ENCODE measurements around the gene CYB5B.

Gene CYB5B

GRCh38 chr16:69485816-69486215 is 61.4 kb downstream of the CYB5B start:
- no peak for DNase-seq (ENCODE audit: low read depth in 2 of 2)

DNA sequence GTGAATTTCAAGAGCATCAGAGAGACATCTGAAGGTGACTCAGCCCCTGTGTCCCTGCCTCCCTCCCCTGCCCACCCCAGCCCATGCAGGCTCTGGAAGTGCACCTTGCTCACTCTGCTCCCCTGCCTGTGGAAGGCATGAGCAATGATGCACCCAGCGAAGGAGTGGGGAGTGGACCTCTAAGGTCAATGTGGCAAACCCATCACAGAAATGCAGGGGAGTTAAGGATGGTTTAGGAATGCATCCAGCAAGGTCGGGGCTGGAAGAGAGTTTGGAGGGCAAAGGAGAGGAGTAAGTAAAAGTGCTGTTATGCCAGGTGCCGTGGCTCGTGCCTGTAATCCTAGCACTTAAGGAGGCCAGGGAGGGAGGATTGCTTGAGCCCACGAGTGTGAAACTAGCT is 61.9 kb downstream of the CYB5B start:
- no peak for DNase-seq (ENCODE audit: low read depth in 2 of 2)

GRCh38 chr16:69486724-69487123 is 62.3 kb downstream of the CYB5B start:
- DNase-seq (ENCODE audit: low read depth in 2 of 2), result no peak

DNA sequence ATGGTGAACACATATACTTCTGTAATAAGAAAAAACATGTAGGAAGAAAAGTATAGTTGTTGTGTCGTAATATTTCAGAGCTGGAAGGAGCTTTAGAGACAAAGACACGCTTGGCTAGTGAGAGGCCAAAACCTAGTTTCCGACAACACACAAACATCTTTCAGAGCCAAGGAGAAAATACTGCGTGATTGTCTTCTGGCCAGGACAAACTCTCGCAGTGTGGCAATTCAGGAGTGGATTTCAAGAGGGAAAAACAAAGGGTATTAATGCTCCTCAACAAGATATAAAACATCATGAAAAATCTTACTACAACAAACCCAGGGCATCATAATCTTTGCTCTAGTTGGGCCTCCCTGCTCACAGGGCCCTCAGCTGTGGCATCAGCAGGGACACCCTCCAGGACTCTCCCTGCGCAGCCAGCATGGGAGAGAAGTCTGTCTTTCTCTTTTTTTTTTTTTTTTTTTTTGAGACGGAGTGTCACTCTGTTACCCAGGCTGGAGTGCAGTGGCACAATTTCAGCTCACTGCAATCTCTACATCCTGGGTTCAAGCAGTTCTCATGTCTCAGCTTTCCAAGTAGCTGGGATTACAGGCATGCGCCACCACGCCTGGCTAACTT is 66.4 kb downstream of the CYB5B start:
- DNase-seq (ENCODE audit: low read depth in 2 of 2), result no peak

DNA sequence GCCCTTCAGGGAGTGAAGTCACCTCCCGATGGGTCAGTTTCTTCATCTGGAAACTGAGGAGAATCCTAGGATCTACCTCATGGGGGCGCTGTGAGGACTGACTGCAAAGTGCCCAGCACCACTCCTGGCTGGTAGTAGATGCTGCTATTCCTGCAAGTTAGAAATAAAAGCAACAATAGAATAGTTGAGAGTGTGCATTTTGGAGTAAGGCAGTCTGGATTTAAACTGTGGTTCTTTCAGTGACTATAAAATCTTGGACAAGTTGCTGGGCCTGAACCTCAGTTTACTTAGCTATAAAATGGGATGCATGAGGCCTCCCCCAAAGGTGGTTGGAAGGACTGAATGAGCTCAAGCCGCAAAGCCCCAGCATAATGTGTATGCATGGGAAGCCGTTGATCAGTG is 70.6 kb downstream of the CYB5B start:
- peak; percentile 36 to 49 for DNase-seq (ENCODE audit: low read depth in 2 of 2)

DNA sequence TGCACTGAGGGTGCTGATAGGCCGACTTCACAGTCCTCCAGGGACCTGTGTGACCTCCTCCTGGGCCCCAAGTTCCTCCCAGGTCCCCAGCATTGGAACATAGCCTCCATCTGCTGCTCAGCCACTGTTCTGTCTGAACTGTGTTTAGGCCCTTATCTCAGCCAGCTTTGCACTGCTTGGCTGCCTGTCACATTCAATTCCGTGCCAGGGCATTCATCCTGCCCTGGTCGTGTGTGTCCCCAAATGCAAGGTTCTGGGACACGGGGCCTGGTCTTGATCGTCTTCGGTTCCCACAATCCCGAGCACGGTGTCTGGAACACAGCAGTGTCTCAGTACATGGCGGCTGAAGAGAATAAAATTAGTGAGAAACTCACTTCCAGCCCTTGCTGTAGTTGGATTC is 71.4 kb downstream of the CYB5B start:
- no peak for DNase-seq (ENCODE audit: low read depth in 2 of 2)

- DNase-seq (ENCODE audit: low read depth in 2 of 2), result no peak
Observed at GRCh38 chr16:69496376-69496775, 72.0 kb downstream of the CYB5B start.

DNA sequence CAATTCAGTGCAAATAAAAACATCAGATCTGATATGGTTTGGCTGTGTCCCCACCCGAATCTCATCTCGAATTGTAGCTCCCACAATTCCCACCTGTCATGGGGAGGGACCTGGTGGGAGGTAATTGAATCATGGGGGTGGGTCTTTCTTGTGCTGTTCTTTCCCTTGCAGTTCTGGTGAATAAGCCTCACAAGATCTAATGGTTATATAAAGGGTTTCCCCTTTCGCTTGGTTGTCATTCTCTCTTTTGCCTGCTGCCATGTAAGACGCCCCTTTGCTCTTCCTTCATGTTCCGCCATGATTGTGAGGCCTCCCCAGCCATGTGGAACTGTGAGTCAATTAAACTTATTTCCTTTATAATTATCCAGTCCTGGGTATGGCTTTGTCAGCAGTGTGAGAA is 72.5 kb downstream of the CYB5B start:
- DNase-seq (ENCODE audit: low read depth in 2 of 2), result no peak

DNA sequence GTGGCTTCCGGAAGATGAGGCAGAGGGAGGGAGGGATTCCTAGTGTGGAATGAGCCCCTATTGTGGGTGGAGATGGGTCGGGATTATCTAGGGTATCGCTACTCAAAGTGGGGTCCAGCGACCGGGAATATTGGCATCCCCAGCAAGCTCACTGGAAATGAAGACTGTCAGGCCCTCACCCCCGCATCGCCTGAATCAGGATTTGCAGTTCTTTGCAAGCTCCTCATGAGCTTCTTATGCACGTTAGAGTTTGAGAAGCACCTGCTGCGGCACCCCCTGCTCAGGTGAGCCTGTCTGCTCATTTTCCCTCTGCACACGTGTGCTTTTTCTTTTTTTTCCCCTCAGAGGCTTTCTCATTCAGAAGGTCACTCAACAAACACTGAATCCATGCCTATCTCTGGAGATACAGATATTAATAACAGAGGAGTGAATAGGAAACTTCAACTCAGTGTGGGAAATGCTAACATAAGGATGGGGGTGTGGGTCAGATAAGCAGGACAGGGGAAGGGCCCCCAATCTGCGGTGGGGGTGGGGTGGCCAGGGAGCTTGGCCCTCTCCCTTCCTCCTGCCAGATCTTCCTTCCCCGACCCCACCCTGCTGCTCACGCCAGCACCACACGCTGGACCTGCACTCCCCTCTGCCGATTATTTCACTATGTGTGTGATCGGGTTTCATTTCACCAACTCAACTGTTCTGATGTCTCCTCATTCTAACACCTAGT is 73.6 kb downstream of the CYB5B start:
- DNase-seq (ENCODE audit: low read depth in 2 of 2), result no peak

DNA sequence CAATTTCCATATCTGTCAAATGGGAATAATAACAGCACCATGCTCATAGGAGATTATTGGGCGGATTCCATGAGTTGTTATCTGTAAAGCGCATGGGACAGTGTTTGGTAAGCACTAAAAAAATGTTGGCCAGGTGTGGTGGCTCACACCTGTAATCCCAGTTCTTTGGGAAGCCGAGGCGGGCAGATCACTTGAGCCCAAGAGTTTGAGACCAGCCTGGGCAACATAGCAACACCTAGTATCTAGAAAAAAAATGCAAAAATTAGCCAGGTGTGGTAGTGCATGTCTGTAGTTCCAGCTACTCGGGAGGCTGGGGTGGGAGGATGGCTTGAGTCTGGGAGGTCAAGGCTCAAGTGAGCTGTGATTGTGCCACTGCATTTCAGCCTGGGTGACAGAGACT is 74.5 kb downstream of the CYB5B start:
- DNase-seq (ENCODE audit: low read depth in 2 of 2), result no peak

DNA sequence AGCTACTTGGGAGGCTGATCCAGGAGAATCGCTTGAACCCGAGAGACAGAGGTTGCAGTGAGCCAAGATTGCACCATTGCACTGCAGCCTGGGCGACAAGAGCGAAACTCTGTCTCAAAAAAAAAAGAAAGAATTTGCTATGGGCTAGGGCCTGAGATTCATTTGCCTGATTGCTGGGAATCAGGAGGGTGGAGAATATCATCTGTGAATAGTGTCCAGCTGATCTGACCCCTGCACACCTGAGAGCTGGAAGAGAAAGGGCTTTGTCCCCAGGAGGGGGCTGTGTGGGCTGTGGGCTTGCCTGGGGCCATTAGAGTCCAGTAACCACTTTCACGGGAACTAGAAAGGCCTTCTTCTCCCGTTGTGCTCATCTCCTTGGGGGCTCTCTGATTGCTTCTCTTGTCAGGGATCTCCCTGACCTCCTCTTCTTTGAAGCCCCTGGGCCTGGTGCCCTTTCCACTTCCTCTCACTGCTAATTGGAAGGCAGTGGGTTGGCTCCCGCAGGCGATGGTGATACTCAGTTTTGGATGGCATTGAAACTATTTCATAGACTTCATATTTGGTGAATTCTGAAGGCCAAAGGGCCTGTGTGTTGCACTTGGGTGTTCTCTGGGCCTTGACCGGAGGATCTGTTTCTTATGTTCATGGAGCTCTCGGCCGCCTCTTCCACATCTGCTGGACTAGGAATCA is 75.3 kb downstream of the CYB5B start:
- no peak for DNase-seq (ENCODE audit: low read depth in 2 of 2)

DNA sequence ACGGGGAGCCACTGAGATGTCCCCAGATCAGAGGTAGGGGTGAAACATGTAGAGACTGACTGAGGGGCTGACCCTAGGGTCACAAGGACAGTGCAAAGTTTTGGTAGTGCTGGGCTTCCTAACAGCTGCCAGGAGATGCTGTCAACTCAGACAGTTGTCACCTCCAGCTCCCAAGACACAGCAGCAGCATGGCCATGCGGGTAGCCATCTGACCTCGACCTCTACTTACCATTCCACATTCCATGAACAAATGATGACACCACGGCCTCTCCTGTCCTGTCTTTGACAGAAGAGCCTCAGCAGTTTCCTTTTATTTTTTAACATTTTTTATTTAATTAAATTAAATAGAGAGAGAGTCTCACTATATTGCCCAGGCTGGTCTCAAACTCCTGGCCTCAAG is 76.1 kb downstream of the CYB5B start:
- DNase-seq (ENCODE audit: low read depth in 2 of 2), result no peak

- DNase-seq (ENCODE audit: low read depth in 2 of 2), result no peak
Observed at GRCh38 chr16:69501956-69502745, 77.7 kb downstream of the CYB5B start.

- DNase-seq (ENCODE audit: low read depth in 2 of 2), result no peak
Observed at GRCh38 chr16:69503244-69503643, 78.8 kb downstream of the CYB5B start.

GRCh38 chr16:69508033-69508755 is 83.8 kb downstream of the CYB5B start:
- no peak for DNase-seq (ENCODE audit: low read depth in 2 of 2)

DNA sequence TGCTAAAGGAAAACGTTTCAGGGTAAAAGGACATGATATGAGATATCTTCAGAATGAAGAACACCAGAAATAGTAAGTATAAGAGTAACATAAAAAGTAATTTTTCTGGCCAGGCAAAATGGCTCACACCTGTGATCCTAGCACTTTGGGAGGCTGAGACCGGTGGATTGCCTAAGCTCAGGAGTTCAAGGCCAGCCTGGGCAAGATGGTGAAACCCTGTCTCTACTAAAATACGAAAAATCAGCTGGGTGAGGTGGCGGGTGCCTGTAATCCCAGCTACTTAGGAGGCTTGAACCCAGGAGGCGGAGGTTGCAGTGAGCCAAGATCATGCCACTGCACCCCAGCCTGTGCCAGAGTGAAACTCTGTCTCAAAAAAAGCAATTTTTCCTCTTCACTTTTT is 84.7 kb downstream of the CYB5B start:
- DNase-seq (ENCODE audit: low read depth in 2 of 2), result no peak

DNA sequence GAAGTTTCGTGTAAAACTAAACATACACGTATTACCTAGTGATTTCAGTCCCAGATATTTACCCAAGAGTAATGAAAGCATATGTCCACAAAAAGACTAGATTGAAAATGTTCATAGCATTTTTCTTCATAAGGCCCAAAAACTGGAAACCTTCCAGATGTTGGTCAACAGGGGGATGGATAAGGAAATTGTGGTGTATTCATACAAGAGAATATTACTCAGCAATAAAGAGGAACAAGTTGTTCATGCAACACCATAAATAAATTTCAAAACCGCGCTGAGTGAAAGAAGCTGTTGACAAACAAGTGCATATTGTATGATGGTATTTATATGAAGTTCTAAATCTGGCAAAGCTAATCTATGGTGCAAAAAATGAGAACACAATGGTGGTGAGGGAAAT is 87.2 kb downstream of the CYB5B start:
- no peak for DNase-seq (ENCODE audit: low read depth in 2 of 2)

DNA sequence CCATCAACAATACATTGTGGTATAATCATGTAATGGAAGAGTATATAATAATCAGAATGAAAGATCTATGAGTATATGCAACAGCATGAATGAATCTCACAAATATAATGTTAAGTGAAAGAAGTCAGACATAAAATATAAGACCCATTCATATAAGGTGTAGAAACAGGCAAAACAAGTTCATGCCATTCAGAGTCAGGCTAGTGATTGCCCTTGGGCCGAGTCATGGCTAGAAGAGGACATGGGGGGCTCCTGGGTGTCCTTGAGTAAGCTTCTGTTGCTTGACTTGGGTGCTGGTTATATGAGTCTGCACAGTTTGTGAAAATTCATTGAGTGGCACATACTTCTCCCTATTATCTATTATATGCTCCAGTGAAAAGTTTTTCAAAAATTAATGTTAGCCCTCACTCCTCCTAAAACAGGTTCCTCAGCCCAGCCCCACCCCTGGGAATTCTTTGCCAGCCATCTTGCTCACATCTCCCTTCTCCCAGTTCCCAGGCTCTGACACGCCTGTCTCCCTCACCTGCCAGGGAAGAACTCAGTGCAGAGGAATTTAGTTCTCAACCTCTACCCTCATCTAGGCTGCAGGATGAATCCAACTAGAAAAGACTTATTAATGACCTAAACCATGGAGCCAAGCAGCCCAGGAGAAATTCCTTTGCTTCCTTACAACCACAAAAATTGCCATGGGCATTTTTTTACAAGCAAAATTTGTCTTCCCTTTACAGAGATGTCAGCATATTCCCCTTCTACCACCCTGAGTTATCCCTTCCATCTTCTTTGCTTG is 89.0 kb downstream of the CYB5B start:
- no peak for DNase-seq (ENCODE audit: low read depth in 2 of 2)

- no peak for DNase-seq (ENCODE audit: low read depth in 2 of 2)
Observed at GRCh38 chr16:69514356-69514755, 89.9 kb downstream of the CYB5B start.

Measured in stimulated activated CD4-positive, alpha-beta T cell treated with anti-CD3 and anti-CD28 coated beads, Interleukin-4, amount 100 ng/mL, for 48 hours (primary cell).